Heart right ventricle (tissue), 16 donors: Measurements from ENCODE around the gene FBXW4. TPM values are rescaled to one million over a fixed set of nuclear protein-coding genes. Genes with fewer than 3 reads are reported as not detected.

Source experiments
- ATAC-seq, 8 donors: fragments of 200-7000 bp; cut with Tn5 transposase; one replicate each; pipeline ENCODE4 v1.9.1; 2020; ENCODE audit warnings: mild to moderate bottlenecking in 8 of 8, moderate library complexity in 8 of 8, moderate number of reproducible peaks in 1 of 8
- DNase-seq, 2 donors: peaks; one replicate each; pipeline ENCODE4 v3.0.0-alpha.2; 2020
- H3K27ac ChIP-seq, 10 donors: fragments of 200-600 bp; sonication (generic) in 2 of 10; one replicate each; pipeline versions ENCODE4 v1.5.0 to v1.8.0; 2020 to 2022; ENCODE audit warnings: mild to moderate bottlenecking in 3 of 10
- H3K27me3 ChIP-seq, 7 donors: fragments of 200-600 bp; one replicate each; pipeline ENCODE4 v1.8.0; 2021 to 2022; ENCODE audit warnings: mild to moderate bottlenecking in 2 of 7
- H3K36me3 ChIP-seq, 9 donors: fragments of 200-600 bp; sonication (generic) in 1 of 9; one replicate each; pipeline versions ENCODE4 v1.5.0 to v1.8.0; 2020 to 2022; ENCODE audit warnings: mild to moderate bottlenecking in 2 of 9
- H3K4me1 ChIP-seq, 9 donors: fragments of 200-600 bp; sonication (generic) in 1 of 9; one replicate each; pipeline versions ENCODE4 v1.5.0 to v1.8.0; 2020 to 2022; ENCODE audit warnings: mild to moderate bottlenecking in 4 of 9
- H3K4me3 ChIP-seq, 10 donors: fragments of 200-600 bp; sonication (generic) in 2 of 10; one replicate each; pipeline versions ENCODE4 v1.5.0 to v1.8.0; 2020 to 2022; ENCODE audit warnings: mild to moderate bottlenecking in 7 of 10, moderate library complexity in 2 of 10
- H3K9me3 ChIP-seq, 11 donors: fragments of 200-600 bp in 10 of 11; sonication (generic) in 2 of 11; one replicate each; pipeline versions ENCODE4 v1.5.0 to v1.8.0; 2013 to 2022; ENCODE audit warnings: mild to moderate bottlenecking in 2 of 11, control low read depth in 1 of 11, moderate library complexity in 1 of 11
- WGBS, 2 donors: extraction: QIAGEN DNeasy Blood & Tissue Kit; methylation state at CpG; one replicate each; pipeline ENCODE4 v1.1.7; 2013; ENCODE audit warnings: inconsistent platforms in 1 of 2; 5-methylcytosine and 5-hydroxymethylcytosine counted together
- intact Hi-C, 10 donors: fragments of 100-400 bp; cut with DNase I; formaldehyde crosslinking; loops; one replicate each; pipeline versions ENCODE4 v1.11.1 to v1.14.2; 2022
- polyA plus RNA-seq, 2 donors: library from polyadenylated mRNA; stranded (reverse); fragments of 200-250 nt; gene quantifications; one replicate each; pipeline ENCODE4 v1.2.3, GENCODE V29; 2013
- total RNA-seq, 10 donors: library from RNA; stranded (reverse); fragmentation: NEBNext Ultra II Directional in 3 of 10; extraction: Animal tissue kit (Norgen Biotek cat#: 25700) in 3 of 10; gene quantifications; one replicate each; pipeline versions ENCODE4 v1.2.1 to v1.2.4, GENCODE V29; 2021 to 2023
- TF ChIP-seq, protein P1 (sequence below), 9 donors: fragments of 200-600 bp; sonication (generic) in 2 of 9; IDR thresholded peaks; one replicate each; pipeline versions ENCODE4 v1.5.0 to v1.8.0; 2021 to 2022; ENCODE audit warnings: antibody characterized with exemption in 9 of 9, mild to moderate bottlenecking in 5 of 9, moderate library complexity in 1 of 9
- donor health status: Arrhythmogenic right ventricular cardiomyopathy.
- donor health status: ischemic (EF 13 %, LVEDD 7.1; RV severe dilation, severe dysfunction).
- donor health status: healthy with polysubstance abuse.
- donor health status: DM: no; HTN: yes; CAD: no.
- donor health status: DM: no; HTN: no; CAD: no.
- donor health status: ischemic (EF 25% LVEDD 6.9; RV normal size, moderate dysfunction).
- donor health status: ischemic (EF 25% LVEDD 5.7; RV mildly dilated, moderate dysfunction).
- donor health status: healthy.
- donor health status: DM: yes; HTN: yes; CAD: no.
- donor health status: Ischemic cardiomyopathy.
- donor health status: ischemic (EF 35%, LVEDD 5.7; RV mildly dilated, moderate dysfunction).
- donor health status: nonischemic (EF 11% LVEDD 7.7; RV severe dilation, severe dysfunction).
- donor health status: DM: yes; HTN: yes; CAD: no.
- donor health status: PGD.
- donor health status: ischemic (EF 29% LVEDD 5.4; RV normal size, mild dysfunction).
- donor health status: nonischemic (EF 23%, LVEDD 6.1; RV moderate dilation, normal function).

FBXW4 gene
- total and polyA plus RNA-seq, 12 donors = 31.8 to 118 (median 92.1) TPM

GRCh38 chr10:101710059-101710695, 15.2 kb upstream of the FBXW4 start:
- Histone ChIP-seq H3K36me3 (no peaks in the 10 kb centered on the region), H3K27ac (no peak overlapping the region), H3K4me1 (no peaks in the 10 kb centered on the region), H3K9me3 (no peaks in the 10 kb centered on the region), H3K4me3 (no peak overlapping the region), H3K27me3 (peaks cover 0 to 63% (median 39%) of the 10 kb centered on the region in 7 donors)
- DNase-seq (no peak), ATAC-seq (no peak)
- intact Hi-C loops = no loop called here
- TF ChIP-seq, protein P1, sequence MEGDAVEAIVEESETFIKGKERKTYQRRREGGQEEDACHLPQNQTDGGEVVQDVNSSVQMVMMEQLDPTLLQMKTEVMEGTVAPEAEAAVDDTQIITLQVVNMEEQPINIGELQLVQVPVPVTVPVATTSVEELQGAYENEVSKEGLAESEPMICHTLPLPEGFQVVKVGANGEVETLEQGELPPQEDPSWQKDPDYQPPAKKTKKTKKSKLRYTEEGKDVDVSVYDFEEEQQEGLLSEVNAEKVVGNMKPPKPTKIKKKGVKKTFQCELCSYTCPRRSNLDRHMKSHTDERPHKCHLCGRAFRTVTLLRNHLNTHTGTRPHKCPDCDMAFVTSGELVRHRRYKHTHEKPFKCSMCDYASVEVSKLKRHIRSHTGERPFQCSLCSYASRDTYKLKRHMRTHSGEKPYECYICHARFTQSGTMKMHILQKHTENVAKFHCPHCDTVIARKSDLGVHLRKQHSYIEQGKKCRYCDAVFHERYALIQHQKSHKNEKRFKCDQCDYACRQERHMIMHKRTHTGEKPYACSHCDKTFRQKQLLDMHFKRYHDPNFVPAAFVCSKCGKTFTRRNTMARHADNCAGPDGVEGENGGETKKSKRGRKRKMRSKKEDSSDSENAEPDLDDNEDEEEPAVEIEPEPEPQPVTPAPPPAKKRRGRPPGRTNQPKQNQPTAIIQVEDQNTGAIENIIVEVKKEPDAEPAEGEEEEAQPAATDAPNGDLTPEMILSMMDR (IDR thresholded peaks at IDR 0.05) = no peak
- 22 to 24% methylated on average over 9 of the region's 9 CpGs for WGBS, 2 donors

GRCh38 chr10:101709359-101710058, 14.5 kb upstream of the FBXW4 start:
- TF ChIP-seq, protein P1 (IDR thresholded peaks at IDR 0.05) = no peak
- intact Hi-C loops = no loop called here
- Histone ChIP-seq H3K4me3 (no peak overlapping the region), H3K4me1 (no peaks in the 10 kb centered on the region), H3K36me3 (no peaks in the 10 kb centered on the region), H3K9me3 (no peaks in the 10 kb centered on the region), H3K27me3 (peaks cover 0 to 63% (median 39%) of the 10 kb centered on the region in 7 donors), H3K27ac (no peak overlapping the region)
- DNase-seq (no peak), ATAC-seq (no peak)
- 63 to 67% methylated on average over 9 of the region's 9 CpGs for WGBS, 2 donors

DNA sequence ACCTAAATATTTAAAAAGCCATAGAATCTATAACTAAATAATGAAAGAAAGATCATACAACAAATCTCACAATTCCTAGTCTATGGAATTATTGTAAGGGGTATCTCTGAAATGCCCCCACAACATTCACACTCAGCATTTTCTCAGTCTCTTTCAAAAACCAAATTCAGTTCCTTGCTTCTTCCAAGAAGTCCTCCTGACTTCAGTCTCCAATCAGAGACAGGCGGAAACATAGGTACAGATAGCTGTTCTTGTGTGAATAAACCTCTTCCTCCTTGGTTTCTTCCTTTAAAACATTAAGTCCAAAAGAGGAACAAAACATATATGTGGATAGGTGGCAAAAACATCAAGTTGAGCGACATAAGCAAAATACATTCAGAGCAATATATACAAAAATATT, 13.9 kb upstream of the FBXW4 start:
- no peak overlapping the region for H3K27ac ChIP-seq
- no peaks in the 10 kb centered on the region for H3K36me3 ChIP-seq
- H3K9me3 ChIP-seq = no peaks in the 10 kb centered on the region
- no peak overlapping the region for H3K4me3 ChIP-seq
- H3K27me3 ChIP-seq = peaks cover 0 to 63% (median 39%) of the 10 kb centered on the region in 7 donors
- 92 to 93% methylated on average over 2 of the region's 2 CpGs for WGBS, 2 donors
- intact Hi-C loops = no loop called here
- TF ChIP-seq, protein P1 (IDR thresholded peaks at IDR 0.05) = no peak
- no peaks in the 10 kb centered on the region for H3K4me1 ChIP-seq
- ATAC-seq = no peak
- DNase-seq = no peak

- TF ChIP-seq, protein P1 (IDR thresholded peaks at IDR 0.05) = no peak
- intact Hi-C loops = no loop called here
- 81 to 83% methylated on average over 1 of the region's 1 CpG for WGBS, 2 donors
Observed at GRCh38 chr10:101708073-101708472, 13.1 kb upstream of the FBXW4 start.

More at GRCh38 chr10:101708073-101708472, 13.1 kb upstream of the FBXW4 start:
- no peaks in the 10 kb centered on the region for H3K4me1 ChIP-seq
- H3K27me3 ChIP-seq = peaks cover 0 to 63% (median 39%) of the 10 kb centered on the region in 7 donors
- H3K36me3 ChIP-seq = no peaks in the 10 kb centered on the region
- no peak overlapping the region for H3K27ac ChIP-seq
- ATAC-seq (no peak), DNase-seq (no peak)
- H3K4me3 ChIP-seq = no peak overlapping the region
- H3K9me3 ChIP-seq = no peaks in the 10 kb centered on the region
